Measurements from ENCODE around the gene DNAJC1.

DNA sequence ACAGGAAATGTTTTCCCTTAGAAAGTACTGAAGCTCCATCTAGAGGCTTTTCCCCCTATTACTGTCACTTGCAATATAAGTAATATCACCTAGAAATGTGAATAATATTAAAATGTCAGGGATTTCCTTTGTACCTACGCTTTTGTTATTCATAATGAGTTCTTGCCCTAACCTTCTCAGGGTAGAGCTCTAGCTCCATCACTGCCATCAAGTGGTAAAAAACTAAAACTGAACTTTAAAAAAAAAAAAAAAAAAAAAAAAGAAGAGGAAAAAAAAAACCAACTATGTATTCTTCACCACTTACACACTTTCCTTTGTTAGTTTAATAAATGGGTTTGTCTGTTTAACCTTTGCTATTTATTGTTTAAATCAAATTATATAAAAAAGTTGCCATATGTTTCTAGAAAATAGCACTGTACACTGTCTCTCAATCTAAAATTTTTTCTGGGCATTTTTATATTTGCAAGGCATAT is 49.9 kb downstream of the DNAJC1 start:
- TF ChIP-seq POLR2A (IDR thresholded peaks at IDR 0.05) (no peak), POLR2AphosphoS5 (IDR thresholded peaks at IDR 0.05; ENCODE audit: insufficient read depth in 1 of 2, low read depth in 1 of 2) (no peak)
- TF ChIP-seq, protein P1, sequence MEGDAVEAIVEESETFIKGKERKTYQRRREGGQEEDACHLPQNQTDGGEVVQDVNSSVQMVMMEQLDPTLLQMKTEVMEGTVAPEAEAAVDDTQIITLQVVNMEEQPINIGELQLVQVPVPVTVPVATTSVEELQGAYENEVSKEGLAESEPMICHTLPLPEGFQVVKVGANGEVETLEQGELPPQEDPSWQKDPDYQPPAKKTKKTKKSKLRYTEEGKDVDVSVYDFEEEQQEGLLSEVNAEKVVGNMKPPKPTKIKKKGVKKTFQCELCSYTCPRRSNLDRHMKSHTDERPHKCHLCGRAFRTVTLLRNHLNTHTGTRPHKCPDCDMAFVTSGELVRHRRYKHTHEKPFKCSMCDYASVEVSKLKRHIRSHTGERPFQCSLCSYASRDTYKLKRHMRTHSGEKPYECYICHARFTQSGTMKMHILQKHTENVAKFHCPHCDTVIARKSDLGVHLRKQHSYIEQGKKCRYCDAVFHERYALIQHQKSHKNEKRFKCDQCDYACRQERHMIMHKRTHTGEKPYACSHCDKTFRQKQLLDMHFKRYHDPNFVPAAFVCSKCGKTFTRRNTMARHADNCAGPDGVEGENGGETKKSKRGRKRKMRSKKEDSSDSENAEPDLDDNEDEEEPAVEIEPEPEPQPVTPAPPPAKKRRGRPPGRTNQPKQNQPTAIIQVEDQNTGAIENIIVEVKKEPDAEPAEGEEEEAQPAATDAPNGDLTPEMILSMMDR (IDR thresholded peaks at IDR 0.05): no peak

Data from vagina (tissue), 2 donors.